ENCODE results near the gene IL3. TPM values are rescaled to one million over a fixed set of nuclear protein-coding genes. Genes with fewer than 3 reads are reported as not detected.

IL3 gene
- total RNA-seq, 4 donors from 2014 or later: not detected

GRCh38 chr5:132064738-132065331 lies 4.4 kb downstream of the IL3 start:
- peak; percentile 83 for DNase-seq (ENCODE audit: low spot score)
- ATAC-seq (ENCODE audit: low FRiP score): no peak
- TF ChIP-seq CTCF (IDR thresholded peaks at IDR 0.05): peak in 1 of 3 donors; percentile 87

GRCh38 chr5:132065351-132065937 lies 5.0 kb downstream of the IL3 start:
- TF ChIP-seq CTCF (IDR thresholded peaks at IDR 0.05): no peak
- DNase-seq (ENCODE audit: low spot score) (no peak), ATAC-seq (ENCODE audit: low FRiP score) (no peak)

GRCh38 chr5:132065951-132066701 lies 5.7 kb downstream of the IL3 start:
- DNase-seq (ENCODE audit: low spot score): no peak
- no peak for ATAC-seq (ENCODE audit: low FRiP score)
- TF ChIP-seq CTCF (IDR thresholded peaks at IDR 0.05): no peak

GRCh38 chr5:132066871-132067270 lies 6.4 kb downstream of the IL3 start:
- no peak for ATAC-seq (ENCODE audit: low FRiP score)
- no peak for TF ChIP-seq CTCF (IDR thresholded peaks at IDR 0.05)
- no peak for DNase-seq (ENCODE audit: low spot score)

- no peak for TF ChIP-seq CTCF (IDR thresholded peaks at IDR 0.05)
- DNase-seq (ENCODE audit: low spot score) (no peak), ATAC-seq (ENCODE audit: low FRiP score) (no peak)
Observed at GRCh38 chr5:132067451-132067850, 7.0 kb downstream of the IL3 start.

GRCh38 chr5:132067941-132068808 lies 7.7 kb downstream of the IL3 start:
- no peak for DNase-seq (ENCODE audit: low spot score)
- TF ChIP-seq CTCF (IDR thresholded peaks at IDR 0.05): no peak
- ATAC-seq (ENCODE audit: low FRiP score): no peak
